ENCODE data around the gene MOB3B. TPM values are rescaled to one million over a fixed set of nuclear protein-coding genes. Genes with fewer than 3 reads are reported as not detected.

MOB3B gene
- total RNA-seq, 3 donors from 2014 or later = 12.8 to 19.3 (median 13.1) TPM

- H3K4me1 ChIP-seq = no peaks in the 10 kb centered on the region
- no peak for DNase-seq (ENCODE audit: low spot score in 2 of 2)
- H3K27ac ChIP-seq = no peak overlapping the region
- no peaks in the 10 kb centered on the region for H3K36me3 ChIP-seq
- no peak overlapping the region for H3K4me3 ChIP-seq
- TF ChIP-seq POLR2A (IDR thresholded peaks at IDR 0.05) = no peak
- TF ChIP-seq, protein P1, sequence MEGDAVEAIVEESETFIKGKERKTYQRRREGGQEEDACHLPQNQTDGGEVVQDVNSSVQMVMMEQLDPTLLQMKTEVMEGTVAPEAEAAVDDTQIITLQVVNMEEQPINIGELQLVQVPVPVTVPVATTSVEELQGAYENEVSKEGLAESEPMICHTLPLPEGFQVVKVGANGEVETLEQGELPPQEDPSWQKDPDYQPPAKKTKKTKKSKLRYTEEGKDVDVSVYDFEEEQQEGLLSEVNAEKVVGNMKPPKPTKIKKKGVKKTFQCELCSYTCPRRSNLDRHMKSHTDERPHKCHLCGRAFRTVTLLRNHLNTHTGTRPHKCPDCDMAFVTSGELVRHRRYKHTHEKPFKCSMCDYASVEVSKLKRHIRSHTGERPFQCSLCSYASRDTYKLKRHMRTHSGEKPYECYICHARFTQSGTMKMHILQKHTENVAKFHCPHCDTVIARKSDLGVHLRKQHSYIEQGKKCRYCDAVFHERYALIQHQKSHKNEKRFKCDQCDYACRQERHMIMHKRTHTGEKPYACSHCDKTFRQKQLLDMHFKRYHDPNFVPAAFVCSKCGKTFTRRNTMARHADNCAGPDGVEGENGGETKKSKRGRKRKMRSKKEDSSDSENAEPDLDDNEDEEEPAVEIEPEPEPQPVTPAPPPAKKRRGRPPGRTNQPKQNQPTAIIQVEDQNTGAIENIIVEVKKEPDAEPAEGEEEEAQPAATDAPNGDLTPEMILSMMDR (IDR thresholded peaks at IDR 0.05) = no peak
- no peak for TF ChIP-seq POLR2AphosphoS5 (IDR thresholded peaks at IDR 0.05)
- H3K9me3 ChIP-seq = no peaks in the 10 kb centered on the region
- H3K27me3 ChIP-seq = no peaks in the 10 kb centered on the region
- intact Hi-C loops (cut with DNase I; ENCODE audit: low total_unique reads) = loop anchor here (10.0 kb wide), 1 partner anchor 213 kb away; no protein-coding TSS in a partner anchor
These were observed 198.2 kb downstream of the MOB3B start for GRCh38 chr9:27331393-27331792.

GRCh38 chr9:27329291-27329690 lies 200.3 kb downstream of the MOB3B start:
- no peaks in the 10 kb centered on the region for H3K36me3 ChIP-seq
- no peaks in the 10 kb centered on the region for H3K27me3 ChIP-seq
- no peaks in the 10 kb centered on the region for H3K4me1 ChIP-seq
- TF ChIP-seq POLR2AphosphoS5 (IDR thresholded peaks at IDR 0.05) (no peak), POLR2A (IDR thresholded peaks at IDR 0.05) (no peak)
- TF ChIP-seq, protein P1 (IDR thresholded peaks at IDR 0.05) = no peak
- intact Hi-C loops (cut with DNase I; ENCODE audit: low total_unique reads) = no loop called here
- no peaks in the 10 kb centered on the region for H3K9me3 ChIP-seq
- no peak overlapping the region for H3K27ac ChIP-seq
- H3K4me3 ChIP-seq = no peak overlapping the region
- DNase-seq (ENCODE audit: low spot score in 2 of 2) = no peak

- Histone ChIP-seq H3K9me3 (no peaks in the 10 kb centered on the region), H3K4me3 (no peak overlapping the region), H3K27me3 (no peaks in the 10 kb centered on the region), H3K36me3 (no peaks in the 10 kb centered on the region), H3K27ac (no peak overlapping the region), H3K4me1 (no peaks in the 10 kb centered on the region)
- TF ChIP-seq POLR2AphosphoS5 (IDR thresholded peaks at IDR 0.05) = no peak
- no peak for TF ChIP-seq POLR2A (IDR thresholded peaks at IDR 0.05)
- TF ChIP-seq, protein P1 (IDR thresholded peaks at IDR 0.05) = no peak
- intact Hi-C loops (cut with DNase I; ENCODE audit: low total_unique reads) = no loop called here
- no peak for DNase-seq (ENCODE audit: low spot score in 2 of 2)
These were observed 201.1 kb downstream of the MOB3B start for GRCh38 chr9:27328483-27328882.

DNA sequence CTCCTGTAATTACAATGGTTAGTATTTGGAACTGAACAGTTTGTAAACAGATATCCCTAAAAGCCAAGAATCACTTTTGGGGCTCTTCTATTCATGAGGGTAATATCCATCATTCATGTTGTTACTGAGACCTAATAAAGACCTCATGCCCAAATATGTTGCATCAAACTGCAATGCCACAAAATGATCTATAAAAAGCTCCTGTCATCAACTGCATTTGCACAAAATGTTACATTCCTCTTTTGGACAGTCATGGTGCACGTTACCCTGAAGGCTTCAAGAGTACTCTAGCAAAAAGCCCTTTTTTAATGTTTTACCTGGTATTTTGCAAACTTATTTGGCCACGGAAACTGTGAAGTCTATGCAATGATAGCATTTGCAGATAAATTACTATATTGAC lies 218.4 kb downstream of the MOB3B start:
- DNase-seq (ENCODE audit: low spot score in 2 of 2) = no peak
- no peaks in the 10 kb centered on the region for H3K27me3 ChIP-seq
- no peaks in the 10 kb centered on the region for H3K9me3 ChIP-seq
- H3K27ac ChIP-seq = no peak overlapping the region
- TF ChIP-seq POLR2AphosphoS5 (IDR thresholded peaks at IDR 0.05) = no peak
- no peak for TF ChIP-seq POLR2A (IDR thresholded peaks at IDR 0.05)
- TF ChIP-seq, protein P1 (IDR thresholded peaks at IDR 0.05) = no peak
- no peaks in the 10 kb centered on the region for H3K4me1 ChIP-seq
- intact Hi-C loops (cut with DNase I; ENCODE audit: low total_unique reads) = no loop called here
- H3K4me3 ChIP-seq = no peak overlapping the region
- no peaks in the 10 kb centered on the region for H3K36me3 ChIP-seq

DNA sequence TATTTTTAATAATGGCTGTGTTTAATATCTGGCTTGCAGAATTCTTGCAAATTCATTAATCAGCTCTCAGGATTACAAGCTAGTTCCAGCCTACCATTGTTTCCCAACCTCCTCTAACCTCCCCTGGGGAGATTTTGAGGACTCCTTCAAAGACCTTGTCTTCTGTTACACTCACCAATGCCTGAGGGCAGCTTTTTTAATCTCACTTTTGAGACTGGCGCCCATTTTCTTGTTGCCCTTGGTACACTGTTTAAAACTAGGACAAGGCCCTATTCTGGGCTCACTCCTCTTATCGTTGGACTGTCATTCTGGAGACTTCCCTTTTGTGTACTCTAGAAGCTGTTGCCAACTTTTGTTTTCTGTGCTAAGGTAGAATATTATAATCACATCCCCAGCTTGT lies 219.0 kb downstream of the MOB3B start:
- TF ChIP-seq, protein P1 (IDR thresholded peaks at IDR 0.05) = no peak
- no peak for TF ChIP-seq POLR2AphosphoS5 (IDR thresholded peaks at IDR 0.05)
- no peak for TF ChIP-seq POLR2A (IDR thresholded peaks at IDR 0.05)
- Histone ChIP-seq H3K27ac (no peak overlapping the region), H3K4me1 (no peaks in the 10 kb centered on the region), H3K4me3 (no peak overlapping the region), H3K9me3 (no peaks in the 10 kb centered on the region), H3K27me3 (no peaks in the 10 kb centered on the region), H3K36me3 (no peaks in the 10 kb centered on the region)
- intact Hi-C loops (cut with DNase I; ENCODE audit: low total_unique reads) = no loop called here
- DNase-seq (ENCODE audit: low spot score in 2 of 2) = no peak
